Keratinocyte (primary cell): ENCODE results near the gene HRK. TPM values are rescaled to one million over a fixed set of nuclear protein-coding genes. Genes with fewer than 3 reads are reported as not detected.

Experiments used
- DNase-seq: peaks from one replicate; pipeline ENCODE4 v3.0.0-alpha.2; 2011; ENCODE audit warnings: low read depth, missing footprints, low spot score
- FAIRE-seq: peaks from 2 replicates; lab custom pipeline; 2011; peaks lifted over from hg19 to GRCh38; lab: Jason Lieb, UNC
- H2AFZ ChIP-seq: 2 replicates; pipeline ENCODE4 v1.6.0; 2012; ENCODE audit warnings: low read length, control low read depth, inconsistent platforms; ENCODE audit not compliant: control insufficient read depth
- H3K27ac ChIP-seq: 2 replicates; pipeline ENCODE4 v1.5.1; 2011; ENCODE audit warnings: low read length; ENCODE audit not compliant: control insufficient read depth, insufficient read depth
- H3K27me3 ChIP-seq: 3 replicates; pipeline ENCODE4 v1.6.0; 2011; ENCODE audit warnings: low read length; ENCODE audit not compliant: control insufficient read depth, insufficient read depth; ENCODE audit errors: extremely low read depth
- H3K36me3 ChIP-seq, 2 experiments: 2 replicates in 1 of 2; 3 replicates in 1 of 2; pipeline ENCODE4 v1.5.1; 2011; ENCODE audit warnings: low read length in 2 of 2, mild to moderate bottlenecking in 1 of 2; ENCODE audit not compliant: control insufficient read depth in 2 of 2, insufficient read depth in 2 of 2; ENCODE audit errors: extremely low read depth in 1 of 2
- H3K4me1 ChIP-seq: 3 replicates; pipeline ENCODE4 v1.5.1; 2011; ENCODE audit warnings: low read length; ENCODE audit not compliant: control insufficient read depth, insufficient read depth; ENCODE audit errors: extremely low read depth
- H3K4me2 ChIP-seq: 3 replicates; pipeline ENCODE4 v1.6.0; 2011; ENCODE audit warnings: low read depth, low read length; ENCODE audit not compliant: control insufficient read depth, insufficient read depth; ENCODE audit errors: extremely low read depth
- H3K4me3 ChIP-seq, 3 experiments: fragments of 200-600 bp in 1 of 3; sonication (generic) in 1 of 3; 2 replicates in 2 of 3; 3 replicates in 1 of 3; pipeline ENCODE4 v1.5.1; 2011 to 2016; ENCODE audit warnings: low read length in 3 of 3, mild to moderate bottlenecking in 3 of 3, control low read depth in 2 of 3, inconsistent platforms in 1 of 3, low read depth in 1 of 3, mixed read lengths in 1 of 3, mixed run types in 1 of 3, moderate library complexity in 1 of 3; ENCODE audit not compliant: control insufficient read depth in 2 of 3, insufficient read depth in 2 of 3; ENCODE audit errors: extremely low read depth in 1 of 3
- H3K79me2 ChIP-seq: 2 replicates; pipeline ENCODE4 v1.6.0; 2012; ENCODE audit warnings: low read length; ENCODE audit not compliant: control insufficient read depth, insufficient read depth
- H3K9ac ChIP-seq: 3 replicates; pipeline ENCODE4 v1.6.0; 2011; ENCODE audit warnings: low read length; ENCODE audit not compliant: control insufficient read depth, insufficient read depth; ENCODE audit errors: extremely low read depth
- H3K9me1 ChIP-seq: 3 replicates; pipeline ENCODE4 v1.6.0; 2011; ENCODE audit warnings: low read length; ENCODE audit not compliant: control insufficient read depth, insufficient read depth; ENCODE audit errors: extremely low read depth
- H3K9me3 ChIP-seq: 2 replicates; pipeline ENCODE4 v1.5.1; 2012; ENCODE audit warnings: low read depth, low read length; ENCODE audit not compliant: control insufficient read depth
- H4K20me1 ChIP-seq: 3 replicates; pipeline ENCODE4 v1.6.0; 2011; ENCODE audit warnings: low read length; ENCODE audit not compliant: control insufficient read depth, insufficient read depth; ENCODE audit errors: extremely low read depth
- EZH2 ChIP-seq: IDR thresholded peaks from one replicate; pipeline ENCODE4 v1.6.1; 2012; ENCODE audit warnings: inconsistent platforms, mild to moderate bottlenecking, low read length, moderate library complexity
- dilution Hi-C: fragments of 300-500 bp; cut with MboI; formaldehyde crosslinking; loops from one replicate; pipeline ENCODE4 v1.7.0; 2020; ENCODE audit warnings: low sequenced_read_pairs; ENCODE audit not compliant: extremely low pct_ligation_motif_present
- polyA plus RNA-seq, 5 experiments: library from polyadenylated mRNA; depleted of rRNA in 3 of 5; stranded (reverse) in 3 of 5; stranded (forward) in 1 of 5; unstranded in 1 of 5; fragments of >200 nt; gene quantifications; 1 replicate in 1 of 5; 2 replicates in 3 of 5; 3 replicates in 1 of 5; pipeline versions ENCODE4 v1.2.1 to v1.2.3, GENCODE V29; 2011 to 2012; ENCODE audit warnings: missing spikeins in 2 of 5, low read depth in 1 of 5, low replicate concordance in 1 of 5
- TF ChIP-seq, protein P1 (sequence below), 3 experiments: IDR thresholded peaks in 1 of 3; conservative IDR thresholded peaks in 1 of 3; optimal IDR thresholded peaks in 1 of 3; 2 replicates in 2 of 3; 3 replicates in 1 of 3; pipeline versions ENCODE3 to v1.5.1; 2011; ENCODE audit warnings: low read length in 3 of 3, mild to moderate bottlenecking in 3 of 3, moderate library complexity in 2 of 3, control low read depth in 1 of 3, inconsistent platforms in 1 of 3; ENCODE audit not compliant: insufficient read depth in 2 of 3; ENCODE audit errors: extremely low read depth in 1 of 3

HRK gene
- polyA plus RNA-seq, 1 donor (not counting 4 experiments of a cell fraction or from before 2014, with no cell fraction given) = 0.01 TPM

DNA sequence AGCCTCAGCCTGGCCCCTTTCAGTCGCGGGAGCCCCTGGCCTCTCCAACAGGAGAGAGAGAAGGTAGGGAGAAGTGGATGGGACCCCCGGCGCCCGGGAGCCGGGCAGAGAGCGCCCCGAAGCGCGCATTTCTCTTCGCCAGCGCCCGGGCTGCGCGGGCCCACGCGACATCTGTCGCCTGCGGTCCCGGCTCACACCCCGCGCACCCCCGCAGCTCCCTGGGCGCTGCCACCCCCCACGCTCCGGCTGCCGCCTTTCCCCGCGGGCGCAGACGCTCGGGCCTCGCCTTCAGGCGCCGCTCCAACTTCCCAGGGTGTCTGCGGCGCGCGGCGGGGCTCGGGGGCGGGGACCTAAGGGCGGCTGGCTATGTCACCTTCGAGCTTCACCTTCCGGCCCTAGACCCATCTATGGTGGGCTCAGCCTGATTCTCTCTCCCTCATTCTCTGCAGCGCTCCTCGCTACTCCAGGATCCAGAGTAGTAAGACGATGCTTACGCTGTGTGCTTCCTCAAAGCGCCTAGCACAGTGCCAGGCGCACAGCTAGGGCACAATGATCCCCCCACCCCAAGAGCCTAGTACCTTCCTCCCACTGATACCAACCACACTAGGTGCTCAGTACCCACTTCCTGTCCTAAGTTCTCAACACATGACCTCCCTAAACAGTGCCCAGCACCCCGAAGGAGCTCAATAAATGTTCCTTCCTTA lies 1.6 kb downstream of the HRK start:
- Histone ChIP-seq H3K36me3 (no peaks in the 10 kb centered on the region), H3K9me1 (no peaks in the 10 kb centered on the region), H3K27ac (no peak overlapping the region), H3K4me3 (peak overlapping the region; percentile 22 to 60 (median 59)), H3K79me2 (no peaks in the 10 kb centered on the region), H3K4me1 (peaks cover 11% of the 10 kb centered on the region), H3K9ac (no peak overlapping the region), H4K20me1 (no peaks in the 10 kb centered on the region), H2AFZ (peak overlapping the region; percentile 64), H3K27me3 (peaks cover 48% of the 10 kb centered on the region), H3K9me3 (peaks cover 1% of the 10 kb centered on the region), H3K4me2 (peak overlapping the region; percentile 86)
- DNase-seq = no peak
- dilution Hi-C loops = no loop called here
- TF ChIP-seq EZH2 = no peak
- TF ChIP-seq, protein P1, sequence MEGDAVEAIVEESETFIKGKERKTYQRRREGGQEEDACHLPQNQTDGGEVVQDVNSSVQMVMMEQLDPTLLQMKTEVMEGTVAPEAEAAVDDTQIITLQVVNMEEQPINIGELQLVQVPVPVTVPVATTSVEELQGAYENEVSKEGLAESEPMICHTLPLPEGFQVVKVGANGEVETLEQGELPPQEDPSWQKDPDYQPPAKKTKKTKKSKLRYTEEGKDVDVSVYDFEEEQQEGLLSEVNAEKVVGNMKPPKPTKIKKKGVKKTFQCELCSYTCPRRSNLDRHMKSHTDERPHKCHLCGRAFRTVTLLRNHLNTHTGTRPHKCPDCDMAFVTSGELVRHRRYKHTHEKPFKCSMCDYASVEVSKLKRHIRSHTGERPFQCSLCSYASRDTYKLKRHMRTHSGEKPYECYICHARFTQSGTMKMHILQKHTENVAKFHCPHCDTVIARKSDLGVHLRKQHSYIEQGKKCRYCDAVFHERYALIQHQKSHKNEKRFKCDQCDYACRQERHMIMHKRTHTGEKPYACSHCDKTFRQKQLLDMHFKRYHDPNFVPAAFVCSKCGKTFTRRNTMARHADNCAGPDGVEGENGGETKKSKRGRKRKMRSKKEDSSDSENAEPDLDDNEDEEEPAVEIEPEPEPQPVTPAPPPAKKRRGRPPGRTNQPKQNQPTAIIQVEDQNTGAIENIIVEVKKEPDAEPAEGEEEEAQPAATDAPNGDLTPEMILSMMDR (optimal IDR thresholded peaks at IDR 0.05 in 1 of 3, IDR thresholded peaks at IDR 0.05 in 1 of 3, conservative IDR thresholded peaks at IDR 0.05 in 1 of 3; ENCODE audit: extremely low read depth in 1 of 3, insufficient read depth in 2 of 3, low read length in 3 of 3) = no peak
- no peak for FAIRE-seq

DNA sequence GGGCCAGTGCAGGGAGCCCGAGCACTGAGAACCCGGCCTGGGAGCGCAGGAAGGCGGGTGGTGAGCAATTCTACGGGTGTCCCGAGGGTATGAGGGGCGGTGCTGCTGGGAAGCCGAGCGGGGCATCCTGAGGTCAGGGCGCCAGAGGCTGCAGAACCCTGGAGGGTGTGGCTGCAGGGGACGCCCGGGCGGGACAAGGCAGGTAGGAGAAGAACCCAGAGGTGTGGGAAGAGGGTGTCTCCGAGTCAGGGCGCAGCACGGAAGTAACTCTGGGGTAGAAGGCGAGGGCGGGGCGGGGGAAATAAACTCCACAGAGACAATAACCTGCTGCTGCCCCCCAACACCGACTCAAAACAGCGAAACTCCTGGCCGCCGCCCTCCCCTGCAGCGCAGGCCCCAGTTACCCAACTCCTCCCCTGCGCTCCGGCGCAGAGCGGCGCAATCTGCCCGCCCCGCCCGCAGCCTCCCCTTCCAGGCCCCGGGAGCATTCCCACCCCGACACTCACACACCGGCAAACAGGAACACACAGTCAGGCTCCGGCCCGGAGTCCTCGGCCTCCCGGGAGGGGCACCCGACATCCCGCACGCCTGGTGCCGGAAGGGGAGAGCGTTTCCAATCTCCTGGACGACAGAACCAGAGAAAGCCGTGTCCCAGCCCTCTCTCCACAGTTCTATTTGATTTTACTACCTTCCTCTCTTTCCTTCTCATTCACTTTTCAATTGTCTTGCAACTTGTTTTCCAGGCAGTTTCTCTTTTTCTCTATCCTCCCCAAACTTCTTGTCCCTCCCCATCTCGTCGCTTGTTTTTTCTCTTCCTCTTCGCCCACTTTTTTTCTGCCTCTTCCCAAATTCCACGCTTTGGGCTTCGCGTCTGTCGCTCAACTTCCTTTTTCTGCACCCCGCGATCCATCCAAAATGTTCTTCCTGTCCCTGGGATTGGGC lies 2.4 kb downstream of the HRK start:
- peak overlapping the region; percentile 64 for H2AFZ ChIP-seq
- peak overlapping the region; percentile 86 for H3K4me2 ChIP-seq
- H3K79me2 ChIP-seq = no peaks in the 10 kb centered on the region
- no peak for FAIRE-seq
- H3K4me1 ChIP-seq = peaks cover 11% of the 10 kb centered on the region
- peaks cover 46% of the 10 kb centered on the region for H3K27me3 ChIP-seq
- H3K9ac ChIP-seq = no peak overlapping the region
- H3K4me3 ChIP-seq = peak overlapping the region; percentile 22 to 60 (median 59)
- H3K9me3 ChIP-seq = peaks cover 4% of the 10 kb centered on the region
- H3K27ac ChIP-seq = no peak overlapping the region
- no peaks in the 10 kb centered on the region for H4K20me1 ChIP-seq
- TF ChIP-seq, protein P1 (optimal IDR thresholded peaks at IDR 0.05 in 1 of 3, IDR thresholded peaks at IDR 0.05 in 1 of 3, conservative IDR thresholded peaks at IDR 0.05 in 1 of 3; ENCODE audit: extremely low read depth in 1 of 3, insufficient read depth in 2 of 3, low read length in 3 of 3) = no peak
- no peak for TF ChIP-seq EZH2
- H3K9me1 ChIP-seq = no peaks in the 10 kb centered on the region
- dilution Hi-C loops = no loop called here
- no peak for DNase-seq
- H3K36me3 ChIP-seq = no peaks in the 10 kb centered on the region
